GM19438 (cell line): Measurements from ENCODE around the gene NUP214.
"Not testable (repeated sequence)": the region's sequence is repeated elsewhere in the genome, so short reads cannot be mapped to it uniquely, and the experiment has no call there.

Experiments
- ATAC-seq: cut with Tn5 transposase; IDR thresholded peaks from one replicate; pipeline ENCODE4 v1.9.1; 2021; ENCODE audit warnings: low read depth; ENCODE audit not compliant: unreplicated experiment

The NUP214 gene

GRCh38 chr9:131191032-131191431 is 65.6 kb downstream of the NUP214 start:
- ATAC-seq, result not testable (repeated sequence)

GRCh38 chr9:131191857-131192256 is 66.5 kb downstream of the NUP214 start:
- no peak for ATAC-seq

GRCh38 chr9:131193051-131193450 is 67.7 kb downstream of the NUP214 start:
- ATAC-seq, result no peak

- ATAC-seq, result no peak
Observed at GRCh38 chr9:131194762-131195161, 69.4 kb downstream of the NUP214 start.

- ATAC-seq, result no peak
Observed at GRCh38 chr9:131197160-131197911, 72.0 kb downstream of the NUP214 start.

GRCh38 chr9:131198041-131198715 is 72.8 kb downstream of the NUP214 start:
- ATAC-seq, result no peak

GRCh38 chr9:131201856-131202255 is 76.5 kb downstream of the NUP214 start:
- no peak for ATAC-seq

- no peak for ATAC-seq
Observed at GRCh38 chr9:131203431-131204218, 78.2 kb downstream of the NUP214 start.

- ATAC-seq, result no peak
Observed at GRCh38 chr9:131204285-131204684, 78.9 kb downstream of the NUP214 start.

GRCh38 chr9:131206495-131206894 is 81.1 kb downstream of the NUP214 start:
- no peak for ATAC-seq

- not testable (repeated sequence) for ATAC-seq
Observed at GRCh38 chr9:131211920-131212319, 86.5 kb downstream of the NUP214 start.

- ATAC-seq, result no peak
Observed at GRCh38 chr9:131214286-131214856, 89.0 kb downstream of the NUP214 start.

GRCh38 chr9:131214876-131215275 is 89.5 kb downstream of the NUP214 start:
- ATAC-seq, result no peak

GRCh38 chr9:131216806-131217205 is 91.4 kb downstream of the NUP214 start:
- ATAC-seq, result no peak

GRCh38 chr9:131217331-131218031 is 92.1 kb downstream of the NUP214 start:
- no peak for ATAC-seq

- no peak for ATAC-seq
Observed at GRCh38 chr9:131218370-131218769, 93.0 kb downstream of the NUP214 start.

GRCh38 chr9:131220485-131220884 is 95.1 kb downstream of the NUP214 start:
- no peak for ATAC-seq

- ATAC-seq, result no peak
Observed at GRCh38 chr9:131222460-131222859, 97.1 kb downstream of the NUP214 start.

- ATAC-seq, result no peak
Observed at GRCh38 chr9:131226226-131226625, 100.8 kb downstream of the NUP214 start.
